Adrenal gland (tissue), 12 donors: ENCODE results near the gene TNRC6B. TPM values are rescaled to one million over a fixed set of nuclear protein-coding genes. Genes with fewer than 3 reads are reported as not detected.

Experiments
- DNase-seq, 7 donors: peaks; one replicate each; pipeline ENCODE4 v3.0.0-alpha.2; 2019 to 2020
- H3K27ac ChIP-seq, 5 donors: fragments of 200-600 bp; sonication (generic) in 4 of 5; 1 replicate in 3 of 5; 2 replicates in 2 of 5; pipeline versions ENCODE4 v1.5.1 to v1.8.0; 2016 to 2020; ENCODE audit warnings: mild to moderate bottlenecking in 1 of 5
- H3K27me3 ChIP-seq: fragments of 200-600 bp; 2 replicates; pipeline ENCODE4 v1.8.0; 2021
- H3K36me3 ChIP-seq, 2 donors: fragments of 200-600 bp; replicated peaks in 1 of 2; 1 replicate in 1 of 2; 2 replicates in 1 of 2; pipeline versions ENCODE4 v1.5.1 to v1.8.0; 2018 to 2022
- H3K4me1 ChIP-seq, 2 donors: fragments of 200-600 bp; replicated peaks in 1 of 2; 1 replicate in 1 of 2; 2 replicates in 1 of 2; pipeline versions ENCODE4 v1.5.1 to v1.8.0; 2018 to 2021
- H3K4me3 ChIP-seq, 4 donors: fragments of 200-600 bp; sonication (generic) in 3 of 4; one replicate each; pipeline ENCODE4 v1.5.1; 2016 to 2018
- H3K9me3 ChIP-seq, 3 donors: fragments of 200-600 bp; sonication (generic) in 1 of 3; replicated peaks in 1 of 3; 1 replicate in 2 of 3; 2 replicates in 1 of 3; pipeline versions ENCODE4 v1.5.1 to v1.8.0; 2016 to 2021
- POLR2A ChIP-seq, 2 donors: fragments of 450-650 bp; IDR thresholded peaks; one replicate each; pipeline ENCODE4 v1.6.1; 2017; ENCODE audit warnings: antibody characterized with exemption in 2 of 2, mild to moderate bottlenecking in 2 of 2, moderate library complexity in 1 of 2
- WGBS, 4 donors: extraction: QIAGEN DNeasy Blood & Tissue Kit in 2 of 4; methylation state at CpG; one replicate each; pipeline versions ENCODE4 v1.1.5 to v1.1.7; 2013 to 2017; 5-methylcytosine and 5-hydroxymethylcytosine counted together
- intact Hi-C, 2 donors: fragments of 100-400 bp; cut with DNase I; formaldehyde crosslinking; loops; one replicate each; pipeline versions ENCODE4 v1.14.1 to v1.15.0; 2022 to 2023
- polyA plus RNA-seq, 3 donors: library from polyadenylated mRNA; stranded (reverse); fragments of 200-250 nt in 2 of 3; fragments of 350-450 nt in 1 of 3; fragmentation: Illumina TruSeq in 1 of 3; extraction: RNeasy Lipid Tissue Mini Kit (QIAGEN cat#74804) in 1 of 3; gene quantifications; one replicate each; pipeline ENCODE4 v1.2.3, GENCODE V29; 2013 to 2014
- total RNA-seq, 9 donors: library from RNA; depleted of rRNA in 4 of 9; stranded (reverse); fragments of >200 nt in 4 of 9; fragments of 120-200 nt in 1 of 9; fragmentation: NEBNext Ultra II Directional in 1 of 9; extraction: Animal tissue kit (Norgen Biotek cat#: 25700) in 1 of 9; gene quantifications; one replicate each; pipeline versions ENCODE4 v1.1.0 to v1.2.4, GENCODE V29; 2013 to 2023
- TF ChIP-seq, protein P1 (sequence below), 6 experiments: fragments of 450-650 bp in 4 of 6; fragments of 200-600 bp in 2 of 6; sonication (generic) in 1 of 6; IDR thresholded peaks; 1 replicate in 5 of 6; 2 replicates in 1 of 6; pipeline versions ENCODE4 v1.5.1 to v1.8.0; 2016 to 2021; ENCODE audit warnings: antibody characterized with exemption in 6 of 6, mild to moderate bottlenecking in 2 of 6, moderate library complexity in 1 of 6
- donor health status: healthy with polysubstance abuse.
- donor health status: Bipolar disorder and iron deficiency.
- donor health status: DM: yes; HTN: yes; CAD: no.
- donor health status: DM: no; HTN: no; CAD: no.
- donor health status: DM: no; HTN: no; CAD: no.
- donor health status: DM: yes; HTN: yes; CAD: no.

The TNRC6B gene
- total and polyA plus RNA-seq, 12 donors = 2.8 to 57.6 (median 32.8) TPM

- peak overlapping the region in 3 of 5 donors; percentile 44 to 70 (median 55) for H3K27ac ChIP-seq
- TF ChIP-seq POLR2A (IDR thresholded peaks at IDR 0.05) = no peak
- TF ChIP-seq, protein P1, sequence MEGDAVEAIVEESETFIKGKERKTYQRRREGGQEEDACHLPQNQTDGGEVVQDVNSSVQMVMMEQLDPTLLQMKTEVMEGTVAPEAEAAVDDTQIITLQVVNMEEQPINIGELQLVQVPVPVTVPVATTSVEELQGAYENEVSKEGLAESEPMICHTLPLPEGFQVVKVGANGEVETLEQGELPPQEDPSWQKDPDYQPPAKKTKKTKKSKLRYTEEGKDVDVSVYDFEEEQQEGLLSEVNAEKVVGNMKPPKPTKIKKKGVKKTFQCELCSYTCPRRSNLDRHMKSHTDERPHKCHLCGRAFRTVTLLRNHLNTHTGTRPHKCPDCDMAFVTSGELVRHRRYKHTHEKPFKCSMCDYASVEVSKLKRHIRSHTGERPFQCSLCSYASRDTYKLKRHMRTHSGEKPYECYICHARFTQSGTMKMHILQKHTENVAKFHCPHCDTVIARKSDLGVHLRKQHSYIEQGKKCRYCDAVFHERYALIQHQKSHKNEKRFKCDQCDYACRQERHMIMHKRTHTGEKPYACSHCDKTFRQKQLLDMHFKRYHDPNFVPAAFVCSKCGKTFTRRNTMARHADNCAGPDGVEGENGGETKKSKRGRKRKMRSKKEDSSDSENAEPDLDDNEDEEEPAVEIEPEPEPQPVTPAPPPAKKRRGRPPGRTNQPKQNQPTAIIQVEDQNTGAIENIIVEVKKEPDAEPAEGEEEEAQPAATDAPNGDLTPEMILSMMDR (IDR thresholded peaks at IDR 0.05) = no peak
- H3K36me3 ChIP-seq = no peaks in the 10 kb centered on the region
- H3K4me1 ChIP-seq = peaks cover 22 to 44% of the 10 kb centered on the region in 2 donors
- intact Hi-C loops = no loop called here
- 53 to 63% (median 60%) methylated on average over 16 of the region's 16 CpGs for WGBS, 4 donors
- H3K27me3 ChIP-seq = no peaks in the 10 kb centered on the region
- H3K4me3 ChIP-seq = no peak overlapping the region
- DNase-seq = peak in 6 of 7 donors; percentile 43 to 70 (median 54)
- H3K9me3 ChIP-seq = no peaks in the 10 kb centered on the region
Observed at GRCh38 chr22:40238425-40239344, 61.0 kb downstream of the TNRC6B start.

DNA sequence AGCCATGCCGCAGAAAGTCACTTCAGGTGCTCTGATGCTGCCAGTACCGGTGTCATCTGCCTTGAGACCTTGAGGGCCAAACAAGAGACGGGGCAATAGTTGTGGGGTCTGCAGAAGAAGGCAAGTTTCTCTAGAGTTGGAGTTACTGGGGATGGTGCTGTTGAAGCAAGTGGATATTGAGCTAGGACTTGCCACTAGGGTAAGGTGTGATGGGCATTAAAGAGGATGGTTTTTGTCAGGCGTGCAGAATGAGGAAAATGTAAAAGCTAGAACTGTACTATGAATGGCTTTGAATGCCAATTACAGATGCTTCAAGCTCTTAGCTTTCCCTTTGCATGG, 61.6 kb downstream of the TNRC6B start:
- no peaks in the 10 kb centered on the region for H3K9me3 ChIP-seq
- H3K27me3 ChIP-seq = no peaks in the 10 kb centered on the region
- H3K4me1 ChIP-seq = peaks cover 22 to 50% of the 10 kb centered on the region in 2 donors
- no peak for DNase-seq
- no peaks in the 10 kb centered on the region for H3K36me3 ChIP-seq
- no peak overlapping the region for H3K4me3 ChIP-seq
- intact Hi-C loops = no loop called here
- 51 to 67% (median 65%) methylated on average over 4 of the region's 4 CpGs for WGBS, 4 donors
- peak overlapping the region in 2 of 5 donors; percentile 55 to 70 for H3K27ac ChIP-seq
- TF ChIP-seq, protein P1 (IDR thresholded peaks at IDR 0.05) = no peak
- TF ChIP-seq POLR2A (IDR thresholded peaks at IDR 0.05) = no peak

GRCh38 chr22:40240160-40240559, 62.4 kb downstream of the TNRC6B start:
- H3K4me1 ChIP-seq = peaks cover 22 to 54% of the 10 kb centered on the region in 2 donors
- no peak for DNase-seq
- H3K4me3 ChIP-seq = no peak overlapping the region
- TF ChIP-seq POLR2A (IDR thresholded peaks at IDR 0.05) = no peak
- TF ChIP-seq, protein P1 (IDR thresholded peaks at IDR 0.05) = no peak
- intact Hi-C loops = no loop called here
- H3K27me3 ChIP-seq = no peaks in the 10 kb centered on the region
- H3K36me3 ChIP-seq = no peaks in the 10 kb centered on the region
- WGBS, 4 donors = 88 to 95% (median 92%) methylated on average over 3 of the region's 3 CpGs
- no peaks in the 10 kb centered on the region for H3K9me3 ChIP-seq
- no peak overlapping the region for H3K27ac ChIP-seq

- H3K36me3 ChIP-seq = no peaks in the 10 kb centered on the region
- no peak overlapping the region for H3K27ac ChIP-seq
- intact Hi-C loops = no loop called here
- no peak overlapping the region for H3K4me3 ChIP-seq
- no peaks in the 10 kb centered on the region for H3K9me3 ChIP-seq
- H3K27me3 ChIP-seq = no peaks in the 10 kb centered on the region
- no peak for DNase-seq
- peaks cover 20 to 49% of the 10 kb centered on the region in 2 donors for H3K4me1 ChIP-seq
- no peak for TF ChIP-seq POLR2A (IDR thresholded peaks at IDR 0.05)
- TF ChIP-seq, protein P1 (IDR thresholded peaks at IDR 0.05) = no peak
Observed at GRCh38 chr22:40240686-40241085, 63.0 kb downstream of the TNRC6B start.
